ENCODE measurements around the gene HNF1B. TPM values are rescaled to one million over a fixed set of nuclear protein-coding genes. Genes with fewer than 3 reads are reported as not detected.

The HNF1B gene
- total and polyA plus RNA-seq, 2 donors (not counting 3 experiments of a cell fraction or from before 2014, with no cell fraction given), result not detected

- peaks cover 29% of the 10 kb centered on the region in 2 experiments for H3K27me3 ChIP-seq (ENCODE audit: control insufficient read depth in 2 of 2, insufficient read depth in 2 of 2, low read length in 2 of 2)
- POLR2A ChIA-PET, result no interaction called here
- intact Hi-C loops (cut with micrococcal nuclease), result no loop called here
- BruUV-seq (replicated peaks), result no TSS peak
- TF ChIP-seq MYC (IDR thresholded peaks at IDR 0.05; ENCODE audit: low read depth, low read length), result no peak
- no peak for TF ChIP-seq EZH2 (IDR thresholded peaks at IDR 0.05; ENCODE audit: borderline replicate concordance, low read depth, low read length, severe bottlenecking)
- TF ChIP-seq CTCF (IDR thresholded peaks at IDR 0.05; ENCODE audit: extremely low read depth in 1 of 2, insufficient read depth in 1 of 2, low read depth in 1 of 2, low read length in 2 of 2), result no peak
- no peak for TF ChIP-seq POLR2A (IDR thresholded peaks at IDR 0.05; ENCODE audit: low read depth, low read length)
- no peak for TF ChIP-seq POLR2AphosphoS5 (IDR thresholded peaks at IDR 0.05; ENCODE audit: insufficient read depth, low read depth, low read length)
- TF ChIP-seq MAX (IDR thresholded peaks at IDR 0.05; ENCODE audit: insufficient read depth, insufficient read length), result no peak
- no peak for TF ChIP-seq JUN (IDR thresholded peaks at IDR 0.05; ENCODE audit: borderline replicate concordance, insufficient read depth, insufficient read length, low read depth)
- no peak for TF ChIP-seq FOS (IDR thresholded peaks at IDR 0.05; ENCODE audit: borderline replicate concordance, insufficient read depth, low read length)
- no peak for TF ChIP-seq GATA2 (IDR thresholded peaks at IDR 0.05; ENCODE audit: insufficient read depth, insufficient read length, low read depth, low read length)
- H3K9ac ChIP-seq (replicated peaks; ENCODE audit: extremely low read depth, insufficient read depth, low read length), result no peak overlapping the region
- H3K79me2 ChIP-seq (ENCODE audit: control insufficient read depth, insufficient read depth, low read length), result no peaks in the 10 kb centered on the region
- no peaks in the 10 kb centered on the region for H3K9me3 ChIP-seq (replicated peaks; ENCODE audit: control insufficient read depth, insufficient read depth, low read length)
- no peaks in the 10 kb centered on the region for H3K9me1 ChIP-seq (replicated peaks; ENCODE audit: control insufficient read depth, extremely low read depth, insufficient read depth, low read length)
- H3K4me2 ChIP-seq (ENCODE audit: insufficient read depth, low read length), result no peak overlapping the region
- dilution Hi-C loops (cut with MboI; ENCODE audit: extremely low pct_ligation_motif_present, low sequenced_read_pairs), result no loop called here
- H3K27ac ChIP-seq (ENCODE audit: insufficient read depth, low read depth, low read length), result no peak overlapping the region
- no peaks in the 10 kb centered on the region for H3K36me3 ChIP-seq (ENCODE audit: control insufficient read depth in 2 of 2, extremely low read depth in 1 of 2, insufficient read depth in 2 of 2, low read length in 2 of 2)
- H3K4me1 ChIP-seq (ENCODE audit: control insufficient read depth, extremely low read depth, insufficient read depth, low read length), result no peaks in the 10 kb centered on the region
- H4K20me1 ChIP-seq (replicated peaks; ENCODE audit: control insufficient read depth, extremely low read depth, insufficient read depth, low read length), result no peaks in the 10 kb centered on the region
- no peak for FAIRE-seq
- H3K4me3 ChIP-seq (replicated peaks in 1 of 3; ENCODE audit: insufficient read depth in 1 of 3, low read depth in 1 of 3, low read length in 3 of 3), result no peak overlapping the region
- no peak overlapping the region for H2AFZ ChIP-seq (ENCODE audit: low read depth, low read length)
- DNase-seq (ENCODE audit: low read depth, low spot score), result no peak
- CTCF ChIA-PET, result interaction anchor here (2.1 kb wide), 1 partner anchor 36 kb away, joined by 10 read pairs; no protein-coding TSS in a partner anchor
Observed at GRCh38 chr17:37735165-37735564, 9.7 kb downstream of the HNF1B start.

Data from endothelial cell of umbilical vein (primary cell).